Panc1 (cell line): ENCODE data around the gene WASHC3. TPM values are rescaled to one million over a fixed set of nuclear protein-coding genes. Genes with fewer than 3 reads are reported as not detected.

Experiments
- ATAC-seq: fragments of 200-7000 bp; cut with Tn5 transposase; 2 replicates; pipeline ENCODE4 v1.9.1; 2020; ENCODE audit warnings: mild to moderate bottlenecking, moderate library complexity
- BruUV-seq: library from RNA; stranded (reverse); fragments of 400-500 nt; replicated peaks from 2 replicates; lab custom pipeline; 2021; lab: Mats Ljungman, UMichigan
- CTCF ChIA-PET: fragments of 300-600 bp; sonication (Branson Sonifier 250); formaldehyde crosslinking; loops from one replicate; lab custom pipeline; 2022; ENCODE audit warnings: antibody characterized with exemption; lab: Charles Lee
- POLR2A ChIA-PET: fragments of 300-600 bp; sonication (Branson Sonifier 250); formaldehyde crosslinking; loops from one replicate; lab custom pipeline; 2022; ENCODE audit warnings: antibody characterized with exemption; lab: Charles Lee
- DNase-seq: peaks from one replicate; pipeline ENCODE4 v3.0.0-alpha.2; 2010; ENCODE audit warnings: low read depth, low spot score
- H3K27ac ChIP-seq: 2 replicates; pipeline ENCODE4 v1.5.1; 2011; ENCODE audit warnings: mild to moderate bottlenecking, low read length, inconsistent platforms
- H3K27me3 ChIP-seq: fragments of 200-500 bp; sonication (Bioruptor generic); 2 replicates; pipeline ENCODE4 v1.6.0; 2014; ENCODE audit warnings: low read length, inconsistent platforms; ENCODE audit not compliant: control insufficient read depth, insufficient read depth
- H3K36me3 ChIP-seq: fragments of 200-500 bp; sonication (Bioruptor generic); 2 replicates; pipeline ENCODE4 v1.5.1; 2014; ENCODE audit warnings: inconsistent platforms, mild to moderate bottlenecking, low read length, moderate library complexity; ENCODE audit not compliant: control insufficient read depth, insufficient read depth
- H3K4me1 ChIP-seq: 2 replicates; pipeline ENCODE4 v1.5.1; 2011; ENCODE audit warnings: inconsistent platforms, mild to moderate bottlenecking, low read length, moderate library complexity; ENCODE audit not compliant: control insufficient read depth, insufficient read depth
- H3K4me3 ChIP-seq, 2 experiments: 2 replicates each; pipeline ENCODE4 v1.5.1; 2011 to 2012; ENCODE audit warnings: low read depth in 2 of 2, low read length in 2 of 2, mild to moderate bottlenecking in 2 of 2, inconsistent platforms in 1 of 2, moderate library complexity in 1 of 2
- H3K9me3 ChIP-seq: fragments of 200-500 bp; sonication (Bioruptor generic); 2 replicates; pipeline ENCODE4 v1.5.1; 2014; ENCODE audit warnings: low read depth, mild to moderate bottlenecking, inconsistent platforms, low read length, moderate library complexity; ENCODE audit not compliant: control insufficient read depth, insufficient read depth
- POLR2AphosphoS5 ChIP-seq: IDR thresholded peaks from 2 replicates; pipeline ENCODE4 v1.6.1; 2012; ENCODE audit warnings: mild to moderate bottlenecking, low read depth, low read length, moderate library complexity
- REST ChIP-seq, 2 experiments: IDR thresholded peaks; 2 replicates each; pipeline ENCODE4 v1.6.1; 2011 to 2012; ENCODE audit warnings: low read depth in 2 of 2, control low read depth in 1 of 2, low read length in 1 of 2, mild to moderate bottlenecking in 1 of 2, moderate library complexity in 1 of 2; ENCODE audit not compliant: insufficient read depth in 1 of 2
- SIN3A ChIP-seq: IDR thresholded peaks from 2 replicates; pipeline ENCODE4 v1.6.1; 2012; ENCODE audit warnings: low read depth, mild to moderate bottlenecking, low read length, moderate library complexity, borderline replicate concordance; ENCODE audit not compliant: insufficient read depth
- TCF7L2 ChIP-seq: IDR thresholded peaks from 2 replicates; pipeline ENCODE4 v1.6.1; 2011; ENCODE audit warnings: mild to moderate bottlenecking, low read depth, low read length, inconsistent platforms
- in situ Hi-C: cut with HindIII; loops from 2 replicates; pipeline ENCODE4 v1.10.0; 2016; ENCODE audit warnings: low sequenced_read_pairs, low pct_unique_long_range_greater_than_20kb
- intact Hi-C: fragments of 100-400 bp; cut with micrococcal nuclease; formaldehyde crosslinking; loops from one replicate; pipeline ENCODE4 v1.10.0; 2022; ENCODE audit not compliant: unreplicated experiment
- total RNA-seq: library from RNA; stranded (reverse); gene quantifications from one replicate; pipeline ENCODE4 v1.2.1, GENCODE V29; 2021; ENCODE audit not compliant: unreplicated experiment
- TF ChIP-seq, protein P1 (sequence below): fragments of 450-650 bp; IDR thresholded peaks from 2 replicates; pipeline ENCODE4 v1.5.1; 2017; ENCODE audit warnings: mild to moderate bottlenecking

Gene WASHC3
- total RNA-seq, 1 experiment from 2014 or later, result 21.5 TPM

DNA sequence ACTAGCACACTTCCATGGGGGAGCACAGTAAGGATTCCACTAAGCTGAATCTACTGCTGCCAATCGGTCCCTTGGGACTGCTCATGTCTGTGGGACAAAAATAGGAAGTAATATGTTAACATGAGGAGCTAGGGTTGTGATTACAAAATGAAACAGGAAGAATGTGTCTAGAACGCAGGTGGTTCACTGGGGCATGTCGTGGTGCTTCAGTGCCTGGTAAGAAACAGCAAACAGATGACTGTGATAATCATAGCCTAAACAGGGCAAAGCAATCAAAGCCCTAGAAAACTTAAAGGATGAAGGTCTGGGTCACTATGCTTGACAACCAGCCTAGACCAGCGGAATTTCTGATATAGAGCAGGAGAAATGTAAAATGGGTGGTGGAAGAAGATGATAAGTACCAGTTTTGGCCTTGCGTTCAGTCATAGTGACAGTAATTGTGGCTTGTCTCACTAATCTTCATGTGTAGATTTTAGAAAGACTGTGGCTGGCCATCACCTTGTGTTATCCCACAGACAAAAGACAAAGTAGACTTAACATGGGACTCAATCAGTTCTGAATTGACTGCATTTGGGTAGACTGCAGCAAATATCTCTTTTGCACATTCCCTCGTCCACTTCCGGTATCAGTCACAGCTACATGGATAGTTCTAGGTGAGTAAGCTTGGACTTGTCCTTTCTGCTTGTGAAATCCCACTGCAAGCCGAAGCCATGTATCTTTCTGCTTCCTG lies 51.4 kb downstream of the WASHC3 start:
- no TSS peak for BruUV-seq
- intact Hi-C loops, result no loop called here
- H3K36me3 ChIP-seq, result no peaks in the 10 kb centered on the region
- TF ChIP-seq, protein P1, sequence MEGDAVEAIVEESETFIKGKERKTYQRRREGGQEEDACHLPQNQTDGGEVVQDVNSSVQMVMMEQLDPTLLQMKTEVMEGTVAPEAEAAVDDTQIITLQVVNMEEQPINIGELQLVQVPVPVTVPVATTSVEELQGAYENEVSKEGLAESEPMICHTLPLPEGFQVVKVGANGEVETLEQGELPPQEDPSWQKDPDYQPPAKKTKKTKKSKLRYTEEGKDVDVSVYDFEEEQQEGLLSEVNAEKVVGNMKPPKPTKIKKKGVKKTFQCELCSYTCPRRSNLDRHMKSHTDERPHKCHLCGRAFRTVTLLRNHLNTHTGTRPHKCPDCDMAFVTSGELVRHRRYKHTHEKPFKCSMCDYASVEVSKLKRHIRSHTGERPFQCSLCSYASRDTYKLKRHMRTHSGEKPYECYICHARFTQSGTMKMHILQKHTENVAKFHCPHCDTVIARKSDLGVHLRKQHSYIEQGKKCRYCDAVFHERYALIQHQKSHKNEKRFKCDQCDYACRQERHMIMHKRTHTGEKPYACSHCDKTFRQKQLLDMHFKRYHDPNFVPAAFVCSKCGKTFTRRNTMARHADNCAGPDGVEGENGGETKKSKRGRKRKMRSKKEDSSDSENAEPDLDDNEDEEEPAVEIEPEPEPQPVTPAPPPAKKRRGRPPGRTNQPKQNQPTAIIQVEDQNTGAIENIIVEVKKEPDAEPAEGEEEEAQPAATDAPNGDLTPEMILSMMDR, result no peak
- TF ChIP-seq REST (IDR thresholded peaks at IDR 0.05; ENCODE audit: insufficient read depth in 1 of 2, low read depth in 2 of 2, low read length in 1 of 2) (no peak), SIN3A (no peak), POLR2AphosphoS5 (no peak), TCF7L2 (no peak)
- H3K9me3 ChIP-seq, result no peaks in the 10 kb centered on the region
- no peaks in the 10 kb centered on the region for H3K4me1 ChIP-seq
- POLR2A ChIA-PET, result no interaction called here
- H3K27me3 ChIP-seq, result no peaks in the 10 kb centered on the region
- H3K27ac ChIP-seq, result no peak overlapping the region
- in situ Hi-C loops, result no loop called here
- H3K4me3 ChIP-seq, result no peak overlapping the region
- ATAC-seq (no peak), DNase-seq (no peak)
- CTCF ChIA-PET, result interaction anchor here (0.6 kb wide), 1 partner anchor 1859 kb away, joined by 6 read pairs; no protein-coding TSS in a partner anchor

DNA sequence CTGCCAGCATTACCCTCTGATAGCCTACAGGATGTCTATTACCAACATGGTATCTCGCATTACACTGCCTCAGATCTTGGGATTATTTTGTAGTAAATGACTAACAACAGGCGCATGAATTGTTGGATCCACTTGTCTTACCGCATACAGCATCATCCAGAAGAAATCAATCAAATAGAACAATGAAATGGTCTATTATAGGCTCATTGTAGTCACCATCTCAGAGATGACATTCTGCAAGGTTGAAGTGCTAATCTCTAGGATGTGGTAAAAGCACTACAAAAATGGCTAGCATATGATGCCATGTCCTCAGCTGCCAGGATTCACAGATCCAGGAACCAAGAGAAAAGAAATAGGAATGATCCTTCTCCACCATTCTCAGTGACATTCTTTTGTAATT lies 52.0 kb downstream of the WASHC3 start:
- ChIA-PET CTCF (no interaction called here), POLR2A (no interaction called here)
- no TSS peak for BruUV-seq

More for the DNA sequence above, 52.0 kb downstream of the WASHC3 start:
- no peak for ATAC-seq
- Histone ChIP-seq H3K27me3 (no peaks in the 10 kb centered on the region), H3K4me3 (no peak overlapping the region), H3K27ac (no peak overlapping the region), H3K9me3 (no peaks in the 10 kb centered on the region), H3K36me3 (no peaks in the 10 kb centered on the region), H3K4me1 (no peaks in the 10 kb centered on the region)
- DNase-seq, result no peak
- TF ChIP-seq POLR2AphosphoS5, result no peak
- TF ChIP-seq SIN3A, result no peak
- TF ChIP-seq REST (IDR thresholded peaks at IDR 0.05; ENCODE audit: insufficient read depth in 1 of 2, low read depth in 2 of 2, low read length in 1 of 2), result no peak
- no peak for TF ChIP-seq TCF7L2
- TF ChIP-seq, protein P1, result no peak
- in situ Hi-C loops, result no loop called here
- intact Hi-C loops, result no loop called here
